BE2C (cell line): ENCODE data around the gene RAD51C.
"Not testable (repeated sequence)": the region's sequence is repeated elsewhere in the genome, so short reads cannot be mapped to it uniquely, and the experiment has no call there.

Experiments used
- DNase-seq: peaks from one replicate; pipeline ENCODE4 v3.0.0-alpha.2; 2020
- H3K27me3 ChIP-seq: fragments of 250-450 bp; sonication (Bioruptor Pico); 2 replicates; pipeline ENCODE4 v1.5.1; 2020; ENCODE audit warnings: mild to moderate bottlenecking
- H3K36me3 ChIP-seq: fragments of 250-450 bp; sonication (Bioruptor Pico); 2 replicates; pipeline ENCODE4 v1.5.1; 2020; ENCODE audit warnings: mild to moderate bottlenecking
- H3K4me1 ChIP-seq: fragments of 250-450 bp; sonication (Bioruptor Pico); 2 replicates; pipeline ENCODE4 v1.5.1; 2020
- H3K4me3 ChIP-seq: 2 replicates; pipeline ENCODE4 v1.5.1; 2011; ENCODE audit warnings: low read depth, low read length
- H3K9me3 ChIP-seq: fragments of 250-450 bp; sonication (Bioruptor Pico); 2 replicates; pipeline ENCODE4 v1.5.1; 2020
- TF ChIP-seq, protein P1 (sequence below): IDR thresholded peaks from 2 replicates; pipeline ENCODE4 v1.5.1; 2012; ENCODE audit warnings: mild to moderate bottlenecking, low read depth, low read length

RAD51C gene

DNA sequence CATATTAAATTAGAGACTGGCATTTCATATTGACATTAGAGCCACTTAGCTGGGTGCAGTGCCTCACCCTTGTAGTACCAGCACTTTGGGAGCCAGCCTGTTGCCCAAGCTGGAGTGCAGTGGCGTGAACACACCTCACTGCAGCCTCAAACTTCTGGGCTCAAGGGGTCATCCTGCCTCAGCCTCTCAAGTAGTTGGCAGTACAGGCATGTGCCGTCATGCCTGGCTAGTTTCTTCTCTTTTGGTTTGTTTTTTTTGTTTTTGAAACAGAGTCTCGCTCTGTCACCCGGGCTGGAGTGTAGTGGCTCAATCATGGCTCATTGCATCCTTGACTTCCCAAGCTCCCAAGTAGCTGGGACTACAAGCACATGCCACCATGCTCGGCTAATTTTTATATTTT, 72.0 kb downstream of the RAD51C start:
- no peaks in the 10 kb centered on the region; the same call in 1 of the 2 replicates for H3K4me1 ChIP-seq
- H3K4me3 ChIP-seq: no peak overlapping the region
- H3K36me3 ChIP-seq: no peaks in the 10 kb centered on the region; the same call in 1 of the 2 replicates
- H3K9me3 ChIP-seq: no peaks in the 10 kb centered on the region
- no peaks in the 10 kb centered on the region for H3K27me3 ChIP-seq
- no peak for DNase-seq
- TF ChIP-seq, protein P1, sequence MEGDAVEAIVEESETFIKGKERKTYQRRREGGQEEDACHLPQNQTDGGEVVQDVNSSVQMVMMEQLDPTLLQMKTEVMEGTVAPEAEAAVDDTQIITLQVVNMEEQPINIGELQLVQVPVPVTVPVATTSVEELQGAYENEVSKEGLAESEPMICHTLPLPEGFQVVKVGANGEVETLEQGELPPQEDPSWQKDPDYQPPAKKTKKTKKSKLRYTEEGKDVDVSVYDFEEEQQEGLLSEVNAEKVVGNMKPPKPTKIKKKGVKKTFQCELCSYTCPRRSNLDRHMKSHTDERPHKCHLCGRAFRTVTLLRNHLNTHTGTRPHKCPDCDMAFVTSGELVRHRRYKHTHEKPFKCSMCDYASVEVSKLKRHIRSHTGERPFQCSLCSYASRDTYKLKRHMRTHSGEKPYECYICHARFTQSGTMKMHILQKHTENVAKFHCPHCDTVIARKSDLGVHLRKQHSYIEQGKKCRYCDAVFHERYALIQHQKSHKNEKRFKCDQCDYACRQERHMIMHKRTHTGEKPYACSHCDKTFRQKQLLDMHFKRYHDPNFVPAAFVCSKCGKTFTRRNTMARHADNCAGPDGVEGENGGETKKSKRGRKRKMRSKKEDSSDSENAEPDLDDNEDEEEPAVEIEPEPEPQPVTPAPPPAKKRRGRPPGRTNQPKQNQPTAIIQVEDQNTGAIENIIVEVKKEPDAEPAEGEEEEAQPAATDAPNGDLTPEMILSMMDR: no peak

DNA sequence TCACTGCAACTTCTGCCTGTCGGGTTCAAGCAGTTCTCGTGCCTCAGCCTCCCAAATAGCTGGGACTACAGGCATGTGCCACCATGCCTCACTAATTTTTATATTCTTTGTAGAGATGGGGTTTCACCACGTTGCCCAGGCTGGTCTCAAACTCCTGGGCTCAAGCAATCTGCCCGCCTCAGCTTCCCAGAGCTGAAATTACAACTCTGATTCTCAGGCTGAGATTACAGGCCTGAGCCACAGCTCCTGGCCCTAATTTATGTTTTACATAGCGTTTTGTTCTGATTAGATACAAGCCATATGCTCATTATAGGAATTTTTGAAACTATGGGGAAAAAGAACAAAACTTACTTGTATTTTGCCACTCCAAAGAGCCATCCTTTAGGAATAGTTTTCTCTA, 86.1 kb downstream of the RAD51C start:
- DNase-seq, H3K36me3 ChIP-seq, H3K27me3 ChIP-seq, H3K9me3 ChIP-seq, H3K4me1 ChIP-seq, H3K4me3 ChIP-seq: not testable (repeated sequence)

DNA sequence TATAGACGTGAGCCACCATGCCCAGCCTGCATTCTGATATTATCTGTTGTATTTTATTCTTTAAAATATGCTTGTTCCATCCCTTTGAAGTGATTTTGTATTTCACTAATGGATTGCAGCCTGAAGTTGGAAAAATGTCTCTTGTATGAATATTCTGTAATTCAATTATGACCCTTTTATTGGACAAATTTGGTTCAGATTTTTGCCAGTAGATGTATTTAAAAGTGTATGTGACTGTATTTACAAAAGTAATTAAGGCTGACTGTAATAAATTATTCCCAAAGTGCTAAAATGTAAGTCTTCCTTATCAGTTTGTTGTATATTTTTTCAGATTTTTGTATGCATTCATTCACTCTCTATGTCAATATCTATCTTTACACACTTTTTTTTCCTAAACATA, 87.0 kb downstream of the RAD51C start:
- Histone ChIP-seq H3K4me3 (no peak overlapping the region), H3K4me1 (peaks cover 5% of the 10 kb centered on the region; the same call in 1 of the 2 replicates), H3K27me3 (no peaks in the 10 kb centered on the region), H3K9me3 (no peaks in the 10 kb centered on the region), H3K36me3 (no peaks in the 10 kb centered on the region)
- no peak for DNase-seq
- TF ChIP-seq, protein P1: no peak

DNA sequence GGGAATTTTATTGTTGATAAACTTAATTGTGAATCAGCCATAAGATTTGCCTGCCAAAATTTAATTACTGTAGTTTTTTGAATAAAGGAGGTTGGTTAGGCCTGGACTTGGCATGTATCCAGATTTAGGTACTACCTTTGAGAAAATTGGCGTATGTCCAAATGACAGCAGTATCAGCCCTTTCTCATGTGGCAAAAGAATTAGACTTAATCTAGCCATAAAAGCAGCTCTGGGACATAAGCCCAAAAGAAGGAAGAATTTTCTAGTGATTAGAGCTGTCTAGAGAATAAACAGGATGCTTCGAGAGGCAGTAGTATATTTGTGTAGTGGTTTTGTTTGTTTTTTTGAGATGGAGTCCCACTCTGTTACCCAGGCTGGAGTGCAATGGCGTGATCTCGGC, 91.0 kb downstream of the RAD51C start:
- TF ChIP-seq, protein P1: no peak
- no peak overlapping the region for H3K4me3 ChIP-seq
- peak; percentile 28 for DNase-seq
- no peaks in the 10 kb centered on the region for H3K9me3 ChIP-seq
- no peaks in the 10 kb centered on the region for H3K36me3 ChIP-seq
- no peaks in the 10 kb centered on the region for H3K27me3 ChIP-seq
- peaks cover 8% of the 10 kb centered on the region for H3K4me1 ChIP-seq

DNA sequence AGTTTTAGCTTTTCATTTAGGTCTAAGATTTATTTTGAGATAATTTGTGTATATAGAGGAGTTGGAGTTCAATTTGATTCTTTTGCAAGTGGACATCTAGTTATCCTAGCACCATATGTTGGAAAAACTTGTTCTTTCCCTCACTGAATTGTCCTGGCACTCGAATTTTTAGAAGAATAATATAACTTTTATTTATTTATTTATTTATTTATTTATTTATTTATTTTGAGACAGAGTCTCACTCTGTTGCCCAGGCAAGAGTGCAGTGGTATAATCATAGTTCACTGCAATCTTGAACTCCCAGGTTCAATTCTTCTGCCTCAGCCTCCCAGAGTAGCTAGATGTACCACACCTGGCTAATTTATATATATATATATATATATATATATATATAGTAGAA, 92.7 kb downstream of the RAD51C start:
- peaks cover 8% of the 10 kb centered on the region for H3K4me1 ChIP-seq
- no peak for DNase-seq
- H3K9me3 ChIP-seq: no peaks in the 10 kb centered on the region
- TF ChIP-seq, protein P1: no peak
- H3K27me3 ChIP-seq: no peaks in the 10 kb centered on the region
- H3K4me3 ChIP-seq: no peak overlapping the region
- H3K36me3 ChIP-seq: no peaks in the 10 kb centered on the region
